ENCODE results near the gene TMX2.

TMX2 gene, protein sequence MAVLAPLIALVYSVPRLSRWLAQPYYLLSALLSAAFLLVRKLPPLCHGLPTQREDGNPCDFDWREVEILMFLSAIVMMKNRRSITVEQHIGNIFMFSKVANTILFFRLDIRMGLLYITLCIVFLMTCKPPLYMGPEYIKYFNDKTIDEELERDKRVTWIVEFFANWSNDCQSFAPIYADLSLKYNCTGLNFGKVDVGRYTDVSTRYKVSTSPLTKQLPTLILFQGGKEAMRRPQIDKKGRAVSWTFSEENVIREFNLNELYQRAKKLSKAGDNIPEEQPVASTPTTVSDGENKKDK

DNA sequence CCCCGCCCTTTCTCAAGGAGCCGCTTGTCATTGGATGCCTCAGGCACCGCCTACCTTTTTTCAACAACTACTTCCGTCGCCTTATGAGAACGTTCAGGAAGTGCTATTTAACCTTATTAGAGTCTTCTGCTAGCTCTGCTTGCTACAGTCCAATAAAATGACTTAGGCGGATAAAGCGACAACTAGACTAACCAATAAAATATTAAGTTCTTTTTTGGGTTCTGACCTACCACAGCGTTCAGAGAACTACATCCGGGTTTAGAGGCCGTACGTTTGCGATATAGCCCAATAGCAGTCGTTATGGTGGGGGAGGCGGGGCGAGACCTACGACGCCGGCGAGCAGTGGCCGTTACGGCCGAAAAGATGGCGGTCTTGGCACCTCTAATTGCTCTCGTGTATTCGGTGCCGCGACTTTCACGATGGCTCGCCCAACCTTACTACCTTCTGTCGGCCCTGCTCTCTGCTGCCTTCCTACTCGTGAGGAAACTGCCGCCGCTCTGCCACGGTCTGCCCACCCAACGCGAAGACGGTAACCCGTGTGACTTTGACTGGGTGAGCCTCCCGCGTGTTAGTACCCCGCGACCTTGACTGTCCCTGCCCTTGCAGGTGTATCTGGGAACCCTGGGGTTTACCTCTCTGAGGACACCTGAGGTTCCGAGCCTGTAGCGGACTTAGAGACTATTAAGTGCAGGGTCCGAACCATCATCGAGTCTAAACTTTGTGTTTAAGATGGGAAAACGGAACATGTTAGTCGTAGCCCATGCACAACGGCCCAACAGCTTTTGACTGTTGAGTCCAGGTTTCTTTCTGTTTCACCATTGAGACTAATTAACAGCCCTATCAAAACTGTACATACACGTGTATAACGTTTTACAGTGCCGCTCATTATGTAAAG lies at the start of gene TMX2:
Gene TMX2, plus strand, starts transcription at position 338 of the 895 bp plus-strand sequence. Its CDS starts 26 bp downstream, at position 364.
- no peaks in the 10 kb centered on the region for H3K9me3 ChIP-seq (ENCODE audit: severe bottlenecking)
- peak; percentile 93 for DNase-seq
- H3K36me3 ChIP-seq, result peaks cover 37% of the 10 kb centered on the region
- peak within 1 kb of the TSS; percentile 88 for H3K27ac ChIP-seq
- no peaks in the 10 kb centered on the region for H3K27me3 ChIP-seq (ENCODE audit: insufficient read depth, low read depth, severe bottlenecking)
- TF ChIP-seq, protein P1, sequence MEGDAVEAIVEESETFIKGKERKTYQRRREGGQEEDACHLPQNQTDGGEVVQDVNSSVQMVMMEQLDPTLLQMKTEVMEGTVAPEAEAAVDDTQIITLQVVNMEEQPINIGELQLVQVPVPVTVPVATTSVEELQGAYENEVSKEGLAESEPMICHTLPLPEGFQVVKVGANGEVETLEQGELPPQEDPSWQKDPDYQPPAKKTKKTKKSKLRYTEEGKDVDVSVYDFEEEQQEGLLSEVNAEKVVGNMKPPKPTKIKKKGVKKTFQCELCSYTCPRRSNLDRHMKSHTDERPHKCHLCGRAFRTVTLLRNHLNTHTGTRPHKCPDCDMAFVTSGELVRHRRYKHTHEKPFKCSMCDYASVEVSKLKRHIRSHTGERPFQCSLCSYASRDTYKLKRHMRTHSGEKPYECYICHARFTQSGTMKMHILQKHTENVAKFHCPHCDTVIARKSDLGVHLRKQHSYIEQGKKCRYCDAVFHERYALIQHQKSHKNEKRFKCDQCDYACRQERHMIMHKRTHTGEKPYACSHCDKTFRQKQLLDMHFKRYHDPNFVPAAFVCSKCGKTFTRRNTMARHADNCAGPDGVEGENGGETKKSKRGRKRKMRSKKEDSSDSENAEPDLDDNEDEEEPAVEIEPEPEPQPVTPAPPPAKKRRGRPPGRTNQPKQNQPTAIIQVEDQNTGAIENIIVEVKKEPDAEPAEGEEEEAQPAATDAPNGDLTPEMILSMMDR (IDR thresholded peaks at IDR 0.05; ENCODE audit: low read depth, low read length), result no peak
- H3K4me3 ChIP-seq (ENCODE audit: low read depth, low read length), result peak within 1 kb of the TSS; percentile 79

DNA sequence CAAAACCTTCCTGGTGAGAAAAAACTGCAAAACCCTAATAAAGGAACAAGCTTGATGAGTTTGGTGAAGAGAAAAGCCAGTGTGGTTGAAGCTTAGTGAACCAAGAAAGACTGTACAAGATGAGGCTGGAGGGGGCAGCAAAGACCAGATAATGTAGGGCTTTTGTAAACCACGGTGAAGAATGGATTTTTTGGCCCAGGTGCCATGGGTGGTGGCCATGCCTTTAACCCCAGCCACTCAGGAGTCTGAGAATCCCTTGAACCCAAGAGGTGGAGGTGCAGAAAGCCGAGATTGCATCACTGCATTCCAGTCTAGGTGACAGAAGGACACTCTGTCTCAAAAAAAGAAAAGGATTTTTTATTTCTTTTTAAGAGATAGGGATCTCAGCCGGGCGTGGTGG lies 49.5 kb upstream of the TMX2 start:
- no peak for DNase-seq
- TF ChIP-seq, protein P1 (IDR thresholded peaks at IDR 0.05; ENCODE audit: low read depth, low read length), result peak; percentile 41; the same call in 1 of the 2 replicates
- Histone ChIP-seq H3K9me3 (ENCODE audit: severe bottlenecking) (no peaks in the 10 kb centered on the region), H3K4me3 (ENCODE audit: low read depth, low read length) (no peak overlapping the region), H3K27ac (no peak overlapping the region), H3K27me3 (ENCODE audit: insufficient read depth, low read depth, severe bottlenecking) (no peaks in the 10 kb centered on the region), H3K36me3 (peaks cover 29% of the 10 kb centered on the region)

DNA sequence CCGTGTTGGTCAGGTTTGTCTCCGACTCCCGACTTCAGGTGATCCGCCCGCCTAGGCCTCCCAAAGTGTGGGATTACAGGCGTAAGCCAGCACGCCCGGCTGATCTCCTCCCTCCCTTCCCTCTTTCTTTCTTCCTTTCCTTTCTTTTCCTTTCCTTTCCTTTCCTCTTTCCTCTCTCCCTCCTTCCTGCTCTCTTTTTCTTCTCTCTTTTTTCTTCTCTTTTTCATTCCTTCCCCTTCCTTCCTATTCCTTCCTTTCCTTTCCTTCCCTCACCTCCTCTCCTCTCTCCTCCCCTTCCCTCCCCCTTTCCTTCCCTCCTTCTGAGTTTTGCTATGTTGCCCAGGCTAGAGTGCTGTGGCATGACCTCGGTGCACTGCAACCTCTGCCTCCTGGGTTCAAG lies 48.4 kb upstream of the TMX2 start:
- TF ChIP-seq, protein P1 (IDR thresholded peaks at IDR 0.05; ENCODE audit: low read depth, low read length), result no peak
- Histone ChIP-seq H3K27ac (no peak overlapping the region), H3K4me3 (ENCODE audit: low read depth, low read length) (no peak overlapping the region), H3K27me3 (ENCODE audit: insufficient read depth, low read depth, severe bottlenecking) (no peaks in the 10 kb centered on the region), H3K9me3 (ENCODE audit: severe bottlenecking) (no peaks in the 10 kb centered on the region), H3K36me3 (peaks cover 33% of the 10 kb centered on the region)
- DNase-seq, result no peak

DNA sequence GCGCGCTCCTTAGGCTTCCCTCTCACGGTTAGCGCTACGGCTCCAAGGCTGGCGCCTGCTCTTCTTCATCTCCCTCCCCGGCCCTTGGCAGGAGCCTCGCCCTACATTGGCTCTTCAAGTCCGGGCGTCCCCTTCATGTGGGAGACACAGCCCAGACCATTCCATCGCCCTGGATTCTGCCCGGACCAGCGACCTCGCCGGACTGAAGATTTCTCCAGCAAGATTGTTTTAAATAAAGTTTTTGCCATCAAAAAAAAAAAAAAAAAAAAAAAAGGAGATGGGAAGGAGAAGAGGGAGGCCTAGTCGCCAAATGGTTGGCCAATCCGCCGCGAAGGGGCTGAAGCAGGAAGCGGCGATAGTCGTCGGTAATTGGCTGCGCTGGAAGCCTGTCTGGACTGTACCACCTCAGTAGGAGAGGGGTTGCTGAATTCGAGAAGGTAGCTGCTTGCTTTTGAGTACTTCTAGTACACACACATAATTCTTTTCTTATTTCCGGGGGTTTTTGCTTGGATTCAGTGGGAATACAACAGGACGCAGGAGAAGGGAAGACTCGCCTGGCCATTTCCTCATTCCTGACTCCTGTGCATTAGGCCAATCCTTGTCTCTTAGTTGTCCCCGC lies 45.2 kb upstream of the TMX2 start:
- peaks cover 18% of the 10 kb centered on the region for H3K36me3 ChIP-seq
- TF ChIP-seq, protein P1 (IDR thresholded peaks at IDR 0.05; ENCODE audit: low read depth, low read length), result no peak
- peak overlapping the region; percentile 85 for H3K4me3 ChIP-seq (ENCODE audit: low read depth, low read length)
- no peaks in the 10 kb centered on the region for H3K9me3 ChIP-seq (ENCODE audit: severe bottlenecking)
- no peaks in the 10 kb centered on the region for H3K27me3 ChIP-seq (ENCODE audit: insufficient read depth, low read depth, severe bottlenecking)
- DNase-seq, result peak; percentile 96
- H3K27ac ChIP-seq, result peak overlapping the region; percentile 100

DNA sequence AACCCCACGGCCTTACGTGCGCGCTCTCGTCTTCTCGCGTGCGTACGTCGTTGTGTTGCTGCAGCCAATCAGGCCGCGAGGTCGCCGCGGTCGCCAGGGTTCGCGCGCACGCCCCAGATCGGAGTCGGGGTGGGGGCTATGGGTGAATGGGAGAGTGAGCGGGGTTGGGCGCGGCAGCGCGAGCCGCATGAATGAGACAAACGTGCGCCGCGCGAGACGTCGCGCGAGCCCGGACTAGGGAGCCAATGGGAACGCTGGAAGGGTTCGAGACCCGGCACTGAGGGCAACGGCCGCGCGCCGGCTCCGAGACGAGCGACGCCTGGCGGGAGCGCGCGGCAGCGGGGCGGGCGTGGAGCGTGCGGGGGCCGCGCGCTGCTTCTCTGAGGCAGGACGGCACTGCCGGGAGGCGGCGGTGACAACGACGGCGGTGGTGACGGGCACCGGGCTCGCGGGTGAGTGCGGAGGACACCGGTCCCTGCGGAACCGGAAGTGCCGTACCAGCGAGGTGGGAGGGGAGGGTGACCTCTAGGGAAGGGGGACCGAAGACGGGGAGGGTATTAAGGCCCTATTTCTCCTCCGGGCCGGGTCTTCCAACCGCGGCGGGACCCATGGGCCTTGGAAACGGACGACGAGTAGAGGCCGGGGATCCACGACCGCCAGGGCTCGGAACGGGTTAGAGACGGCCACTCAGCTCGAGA lies 44.5 kb upstream of the TMX2 start, which contains the start of gene ZDHHC5:
Gene ZDHHC5, plus strand, starts transcription at position 379 of the 698 bp plus-strand sequence. CDS start 4,977 bp downstream, outside the sequence.
- H3K27ac ChIP-seq, result peak within 1 kb of the TSS; percentile 100
- TF ChIP-seq, protein P1 (IDR thresholded peaks at IDR 0.05; ENCODE audit: low read depth, low read length), result peak; percentile 38
- no peaks in the 10 kb centered on the region for H3K9me3 ChIP-seq (ENCODE audit: severe bottlenecking)
- peak; percentile 99 for DNase-seq
- H3K4me3 ChIP-seq (ENCODE audit: low read depth, low read length), result peak within 1 kb of the TSS; percentile 85
- H3K36me3 ChIP-seq, result peaks cover 21% of the 10 kb centered on the region
- H3K27me3 ChIP-seq (ENCODE audit: insufficient read depth, low read depth, severe bottlenecking), result no peaks in the 10 kb centered on the region
